HT-29 (cell line): ENCODE measurements around the gene PNMA8B. TPM values are rescaled to one million over a fixed set of nuclear protein-coding genes. Genes with fewer than 3 reads are reported as not detected.

ENCODE experiments used
- DNase-seq: peaks from one replicate; pipeline ENCODE4 v3.0.0-alpha.2; 2015; ENCODE audit warnings: low spot score
- total RNA-seq: library from RNA; depleted of rRNA; stranded (reverse); fragments of >200 nt; shearing (Covaris generic); gene quantifications from 2 replicates; pipeline ENCODE4 v1.2.3, GENCODE V29; 2014; rRNA removed

PNMA8B gene
- total RNA-seq, 1 experiment from 2014 or later = not detected

- DNase-seq = no peak
Measured at GRCh38 chr19:46454244-46454643, 41.4 kb downstream of the PNMA8B start.

DNA sequence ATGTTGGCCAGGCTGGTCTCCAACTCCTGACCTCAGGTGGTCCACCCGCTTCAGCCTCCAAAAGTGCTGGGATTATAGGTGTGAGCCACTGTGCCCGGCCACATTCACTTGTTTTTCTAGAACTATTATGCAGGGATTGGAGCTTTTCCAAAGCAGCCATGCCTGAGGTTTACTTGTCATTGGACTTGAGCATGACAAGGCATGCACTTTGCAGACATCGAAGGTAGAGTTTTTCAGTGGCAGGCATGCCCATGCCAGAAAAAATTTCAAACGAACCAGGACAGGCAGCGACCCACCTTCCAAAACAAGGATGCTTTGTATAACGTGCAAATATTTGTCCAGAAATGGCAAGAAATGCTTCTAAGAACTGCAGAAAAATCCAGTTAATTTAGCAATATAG is 42.0 kb downstream of the PNMA8B start:
- no peak for DNase-seq

DNA sequence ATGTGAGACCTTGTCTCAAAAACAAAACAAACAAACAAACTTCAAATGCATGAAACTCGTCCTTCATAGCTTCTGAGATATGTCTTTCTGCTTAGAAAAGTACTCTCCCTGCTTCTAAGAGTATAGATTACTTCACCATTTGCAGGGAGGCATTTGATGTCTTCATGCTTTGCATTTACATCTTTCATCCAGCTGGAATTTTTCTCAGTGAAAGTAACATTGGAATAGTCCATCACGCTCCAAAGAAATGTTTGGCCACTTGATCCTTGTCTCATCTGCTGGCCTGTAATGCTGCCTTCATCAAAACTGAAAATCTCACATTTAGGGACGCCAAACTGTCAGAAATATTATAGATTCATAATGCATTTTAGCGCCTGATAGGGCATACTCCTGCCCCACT is 43.5 kb downstream of the PNMA8B start:
- DNase-seq = no peak

DNA sequence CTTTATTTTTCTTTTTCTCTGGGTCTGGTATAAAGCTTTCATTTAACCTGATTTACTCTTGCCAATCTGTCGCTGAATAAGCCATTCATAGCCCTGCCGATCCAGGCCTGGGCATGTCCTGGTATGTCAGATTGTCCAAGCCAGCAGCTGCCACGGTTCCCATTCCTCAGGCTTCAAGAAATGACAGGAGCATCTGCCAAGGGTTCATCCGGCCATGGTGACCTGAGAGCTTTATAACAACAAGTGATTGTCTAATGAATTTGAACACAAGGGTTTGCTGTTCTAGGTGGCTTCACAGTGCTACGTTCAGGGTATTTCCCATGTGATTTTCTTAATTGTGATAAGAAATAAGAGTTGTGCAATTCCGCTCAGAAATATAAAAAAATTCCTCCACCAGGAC is 44.3 kb downstream of the PNMA8B start:
- DNase-seq = no peak

DNA sequence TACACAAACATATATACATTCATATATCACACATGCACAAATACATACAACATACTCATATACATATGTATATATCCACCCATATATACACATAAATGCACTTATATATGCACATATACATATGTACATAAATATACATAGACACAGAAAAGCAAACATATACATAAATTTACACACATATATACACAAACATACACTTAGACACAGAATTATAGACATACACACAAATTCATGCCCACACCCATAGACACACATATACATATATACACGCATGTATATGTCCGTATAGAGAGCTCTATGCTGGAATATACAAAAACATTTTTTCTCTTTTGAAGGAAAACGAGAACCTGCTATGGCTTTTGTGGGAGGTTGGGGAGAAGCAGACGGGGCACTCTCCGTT is 44.9 kb downstream of the PNMA8B start:
- DNase-seq = no peak

GRCh38 chr19:46449228-46449627 is 46.4 kb downstream of the PNMA8B start:
- DNase-seq = no peak

DNA sequence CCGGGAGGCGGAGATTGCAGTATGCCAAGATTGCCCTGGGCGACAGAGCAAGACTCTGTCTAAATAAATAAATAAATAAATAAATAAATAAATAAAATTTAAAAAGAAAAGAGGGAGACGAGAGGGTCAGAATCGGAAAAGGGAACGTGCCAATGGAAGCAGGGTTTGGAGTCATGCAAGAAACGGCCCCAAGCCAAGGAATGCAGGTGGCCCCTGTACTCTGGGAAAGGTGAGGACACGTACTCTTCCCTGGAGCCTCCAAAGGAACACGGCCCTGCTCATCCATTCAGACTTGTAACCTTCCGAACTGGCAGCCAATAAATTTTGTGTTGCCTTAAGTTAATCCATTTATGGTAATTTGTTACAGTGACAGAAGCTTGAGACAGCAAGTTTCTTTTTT is 47.1 kb downstream of the PNMA8B start:
- DNase-seq = no peak

GRCh38 chr19:46447824-46448223 is 47.8 kb downstream of the PNMA8B start:
- DNase-seq = no peak

DNA sequence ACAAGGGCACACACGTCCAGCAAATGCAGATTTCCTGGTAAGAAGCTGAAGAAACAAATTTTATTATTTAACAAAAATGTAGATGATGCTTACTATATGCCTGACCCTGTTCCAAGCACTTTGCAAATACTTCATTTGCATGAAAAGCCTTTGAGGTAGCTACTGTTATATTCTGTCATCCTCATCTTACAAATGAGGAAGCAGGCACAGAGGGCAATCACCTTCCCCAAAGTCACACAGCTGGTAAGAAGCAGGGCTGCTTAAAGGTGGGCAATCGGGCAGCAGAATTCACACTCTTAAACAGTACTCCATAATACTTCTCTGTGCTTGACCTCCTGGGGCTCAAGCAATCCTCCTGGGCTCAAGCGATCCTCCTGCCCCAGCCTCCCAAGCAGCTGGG is 48.7 kb downstream of the PNMA8B start:
- no peak for DNase-seq

DNA sequence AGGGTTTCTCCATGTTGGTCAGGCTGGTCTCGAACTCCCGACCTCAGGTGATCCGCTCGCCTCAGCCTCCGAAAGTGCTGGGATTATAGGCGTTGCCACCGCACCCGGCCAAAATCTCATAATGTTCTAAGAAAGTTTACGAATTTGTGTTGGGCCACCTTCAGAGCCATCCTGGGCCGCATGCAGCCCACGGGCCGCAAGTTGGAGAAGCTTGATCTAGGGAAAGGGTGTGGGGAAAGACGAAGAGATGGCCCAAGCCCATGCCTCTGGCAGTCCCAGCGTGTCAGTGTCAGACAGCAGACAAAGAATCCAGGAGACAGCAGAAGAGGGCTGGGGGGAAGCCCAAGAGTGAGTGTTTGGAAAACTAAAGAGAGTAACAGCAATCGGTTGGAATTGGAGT is 49.6 kb downstream of the PNMA8B start:
- no peak for DNase-seq

GRCh38 chr19:46442808-46443450 is 52.7 kb downstream of the PNMA8B start:
- no peak for DNase-seq

- no peak for DNase-seq
Measured at GRCh38 chr19:46441866-46442265, 53.8 kb downstream of the PNMA8B start.

Other genes with a start within 250 kb of the PNMA8B start
- gene HIF3A, start 198.8 kb downstream of the PNMA8B start, total RNA-seq = not detected in 2 replicates
- gene PPP5C, start 148.8 kb downstream of the PNMA8B start, total RNA-seq = 221 and 224 TPM in 2 replicates
- not detected in 2 replicates for gene CCDC8, start 82.3 kb downstream of the PNMA8B start, total RNA-seq
- 0.05 TPM in 1 of 2 replicates, not detected in the other for gene PNMA8C, start 66.9 kb downstream of the PNMA8B start, total RNA-seq
- gene PNMA8A, start 24.3 kb downstream of the PNMA8B start, total RNA-seq = not detected in 2 replicates
- gene CALM3, start 105.5 kb upstream of the PNMA8B start, total RNA-seq = 263 and 264 TPM in 2 replicates
- gene PTGIR, start 129.2 kb upstream of the PNMA8B start, total RNA-seq = 0.26 TPM in 1 of 2 replicates, not detected in the other
- gene GNG8, start 140.3 kb upstream of the PNMA8B start, total RNA-seq = not detected in 2 replicates
- 0.29 and 0.38 TPM in 2 replicates for gene DACT3, start 165.3 kb upstream of the PNMA8B start, total RNA-seq
- gene PRKD2, start 221.2 kb upstream of the PNMA8B start, total RNA-seq = 76.0 and 83.3 TPM in 2 replicates